ENCODE measurements around the gene STK32A.

Gene STK32A

GRCh38 chr5:147200004-147200403 lies 34.8 kb upstream of the STK32A start:
- in situ Hi-C loops (cut with MboI; ENCODE audit: low pct_unique_long_range_greater_than_20kb, low sequenced_read_pairs, unreplicated experiment): no loop called here
- no peak for DNase-seq (ENCODE audit: low spot score)

GRCh38 chr5:147203213-147203612 lies 31.6 kb upstream of the STK32A start:
- in situ Hi-C loops (cut with MboI; ENCODE audit: low pct_unique_long_range_greater_than_20kb, low sequenced_read_pairs, unreplicated experiment): no loop called here
- no peak for TF ChIP-seq CTCF (IDR thresholded peaks at IDR 0.05; ENCODE audit: extremely low read depth, insufficient read depth, missing control alignments)
- DNase-seq (ENCODE audit: low spot score): no peak

More at GRCh38 chr5:147200004-147200403, 34.8 kb upstream of the STK32A start:
- TF ChIP-seq CTCF (IDR thresholded peaks at IDR 0.05; ENCODE audit: extremely low read depth, insufficient read depth, missing control alignments): no peak

- TF ChIP-seq CTCF (IDR thresholded peaks at IDR 0.05; ENCODE audit: extremely low read depth, insufficient read depth, missing control alignments): no peak
- in situ Hi-C loops (cut with MboI; ENCODE audit: low pct_unique_long_range_greater_than_20kb, low sequenced_read_pairs, unreplicated experiment): no loop called here
These were observed 30.2 kb upstream of the STK32A start for GRCh38 chr5:147204576-147204975.

GRCh38 chr5:147208134-147208533 lies 26.7 kb upstream of the STK32A start:
- in situ Hi-C loops (cut with MboI; ENCODE audit: low pct_unique_long_range_greater_than_20kb, low sequenced_read_pairs, unreplicated experiment): no loop called here
- no peak for DNase-seq (ENCODE audit: low spot score)
- no peak for TF ChIP-seq CTCF (IDR thresholded peaks at IDR 0.05; ENCODE audit: extremely low read depth, insufficient read depth, missing control alignments)

More at GRCh38 chr5:147204576-147204975, 30.2 kb upstream of the STK32A start:
- no peak for DNase-seq (ENCODE audit: low spot score)

GRCh38 chr5:147216552-147217154 lies 18.2 kb upstream of the STK32A start:
- no peak for TF ChIP-seq CTCF (IDR thresholded peaks at IDR 0.05; ENCODE audit: extremely low read depth, insufficient read depth, missing control alignments)
- DNase-seq (ENCODE audit: low spot score): no peak
- in situ Hi-C loops (cut with MboI; ENCODE audit: low pct_unique_long_range_greater_than_20kb, low sequenced_read_pairs, unreplicated experiment): no loop called here

GRCh38 chr5:147223343-147223742 lies 11.5 kb upstream of the STK32A start:
- no peak for DNase-seq (ENCODE audit: low spot score)
- in situ Hi-C loops (cut with MboI; ENCODE audit: low pct_unique_long_range_greater_than_20kb, low sequenced_read_pairs, unreplicated experiment): no loop called here
- no peak for TF ChIP-seq CTCF (IDR thresholded peaks at IDR 0.05; ENCODE audit: extremely low read depth, insufficient read depth, missing control alignments)
